Stromal cell of bone marrow (primary cell): Measurements from ENCODE around the gene CEP135.
"Not testable (repeated sequence)": the region's sequence is repeated elsewhere in the genome, so short reads cannot be mapped to it uniquely, and the experiment has no call there.

Experiments
- DNase-seq: peaks from one replicate; pipeline ENCODE4 v3.0.0-alpha.2; 2012; ENCODE audit warnings: low read depth

Gene CEP135

DNA sequence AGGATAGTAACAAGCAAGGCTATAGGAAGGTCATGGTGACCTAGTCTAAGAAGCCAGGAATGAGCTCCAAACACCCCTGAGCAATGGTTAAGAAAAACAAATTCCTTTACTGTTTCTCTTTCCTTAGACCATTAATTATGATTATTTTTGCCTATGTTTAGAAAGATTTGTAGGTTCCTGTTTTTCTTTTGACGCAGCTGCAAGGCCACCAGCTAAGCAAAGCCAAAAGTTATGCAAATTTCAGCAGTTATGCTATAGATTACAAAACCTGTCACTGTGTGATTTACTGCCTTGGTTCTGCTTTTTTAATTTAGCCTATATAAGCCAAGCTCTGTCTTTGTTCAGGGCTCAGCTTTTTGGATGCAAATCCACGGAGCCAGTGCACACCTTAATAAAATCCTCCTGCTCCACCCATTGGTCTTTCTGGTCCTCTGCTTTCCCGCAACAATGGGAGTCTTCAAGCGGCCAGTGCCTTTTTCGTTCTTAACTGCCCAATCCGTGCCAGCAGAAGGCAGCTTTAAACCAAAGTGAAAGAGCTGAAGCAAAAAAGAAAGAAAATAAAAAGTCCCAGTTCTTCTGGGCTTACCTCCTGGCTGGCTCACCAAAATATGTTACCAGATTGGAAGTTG is 1.4 kb upstream of the CEP135 start:
- no peak for DNase-seq

DNA sequence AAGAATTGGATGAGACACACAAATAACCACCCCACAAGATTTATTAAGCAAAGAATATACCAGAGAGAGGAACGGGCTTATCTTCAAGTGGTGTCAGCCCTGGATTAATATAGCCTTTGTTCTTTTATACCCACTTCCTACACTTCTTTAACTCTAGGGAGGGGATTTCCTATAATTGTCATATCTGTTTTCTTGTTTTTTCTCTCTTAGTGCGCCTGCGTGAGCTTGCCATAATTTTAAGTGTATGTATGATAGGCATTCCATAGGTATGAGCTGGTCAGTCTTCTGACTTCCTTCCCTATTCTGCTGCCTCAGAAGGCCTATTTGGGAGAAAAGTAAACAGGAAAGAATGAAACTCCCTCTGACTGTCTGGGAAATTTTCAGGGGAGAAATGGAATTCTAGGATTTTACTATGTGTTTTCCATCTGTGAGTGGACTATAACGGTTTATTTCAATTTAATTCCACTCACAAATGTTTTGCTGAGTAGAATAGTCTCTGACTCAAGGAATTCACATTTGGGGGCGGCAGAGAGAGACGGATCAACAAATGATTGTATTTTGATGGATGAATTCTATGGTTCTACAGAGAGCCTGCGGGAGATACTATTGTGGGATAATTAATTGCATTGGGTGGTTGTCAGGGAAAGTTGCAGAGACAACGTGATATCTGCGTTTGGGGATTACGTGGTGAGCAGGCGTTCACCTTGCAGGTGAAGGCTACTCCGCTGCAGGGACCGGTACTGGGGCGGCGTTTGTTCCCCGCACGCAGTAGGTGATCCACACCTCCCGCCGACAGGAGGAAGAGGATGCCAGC is 626 bp upstream of the CEP135 start:
- DNase-seq: peak; percentile 83

DNA sequence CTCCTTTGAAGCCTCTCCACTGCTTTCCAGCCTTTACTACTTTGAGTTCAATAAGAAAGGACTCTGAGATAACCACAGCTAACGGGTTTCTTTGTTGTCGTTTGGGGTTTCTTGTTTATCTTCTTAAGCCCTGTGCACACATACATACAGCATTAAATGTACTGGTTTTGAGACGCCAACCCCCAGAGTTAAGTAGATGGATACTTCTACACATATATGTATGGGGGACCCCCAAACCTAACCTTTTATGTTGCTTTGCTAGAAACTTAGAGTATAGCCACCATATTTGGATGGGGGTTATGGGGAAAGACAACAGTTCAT is 697 bp downstream of the CEP135 start:
- DNase-seq: no peak

DNA sequence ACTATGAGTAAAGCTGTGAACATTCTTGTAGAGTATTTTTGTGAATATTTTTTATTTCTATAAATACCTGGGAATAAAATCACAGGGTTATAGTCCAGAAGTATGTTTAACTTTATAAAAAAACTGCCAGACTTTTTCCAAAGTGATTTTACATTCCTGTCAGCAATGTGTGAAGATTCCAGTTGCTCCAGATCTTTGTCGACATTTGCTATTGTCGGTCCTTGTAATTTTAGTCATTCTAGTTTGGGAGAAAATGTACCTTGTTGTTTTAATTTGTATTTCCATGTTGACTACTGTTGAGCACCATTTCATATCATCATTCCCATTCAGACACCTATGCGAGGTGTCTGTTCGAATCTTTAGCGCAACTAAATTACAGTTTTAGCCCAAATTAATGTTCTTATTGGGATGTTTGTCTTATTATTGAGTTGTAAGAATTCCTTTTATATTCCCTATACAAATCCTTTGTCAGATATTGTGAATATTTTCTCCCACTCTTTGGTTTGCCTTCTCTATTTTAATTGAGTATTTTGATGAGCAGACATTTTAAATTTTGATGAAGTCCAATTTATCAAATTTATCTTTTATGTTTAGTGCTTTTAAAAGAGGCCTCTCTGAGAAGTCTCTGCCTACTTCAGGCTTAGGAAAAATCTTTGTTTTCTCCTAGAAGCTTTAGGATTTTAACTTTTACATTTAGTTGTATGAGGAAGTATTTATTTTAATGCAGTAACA is 2.6 kb downstream of the CEP135 start:
- no peak for DNase-seq

DNA sequence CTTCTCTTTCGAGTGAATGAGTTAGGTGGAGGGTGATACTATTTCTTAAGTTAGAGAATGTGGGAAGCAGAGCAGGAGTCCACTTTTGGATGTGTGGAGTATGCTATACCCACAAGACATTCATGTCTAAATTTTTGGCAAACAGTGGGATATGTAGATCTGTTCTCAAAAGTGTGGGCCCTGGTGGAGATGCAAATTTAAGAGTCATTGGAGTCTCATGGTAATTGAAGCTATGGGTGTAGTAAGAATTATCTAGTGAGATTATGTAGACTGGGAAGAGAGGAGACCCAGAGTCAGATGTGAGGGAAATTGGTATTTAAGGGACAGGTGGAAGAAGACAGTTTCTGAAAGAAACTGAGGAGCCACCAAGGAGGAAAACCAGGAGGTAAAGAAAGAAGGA is 7.0 kb downstream of the CEP135 start:
- no peak for DNase-seq

DNA sequence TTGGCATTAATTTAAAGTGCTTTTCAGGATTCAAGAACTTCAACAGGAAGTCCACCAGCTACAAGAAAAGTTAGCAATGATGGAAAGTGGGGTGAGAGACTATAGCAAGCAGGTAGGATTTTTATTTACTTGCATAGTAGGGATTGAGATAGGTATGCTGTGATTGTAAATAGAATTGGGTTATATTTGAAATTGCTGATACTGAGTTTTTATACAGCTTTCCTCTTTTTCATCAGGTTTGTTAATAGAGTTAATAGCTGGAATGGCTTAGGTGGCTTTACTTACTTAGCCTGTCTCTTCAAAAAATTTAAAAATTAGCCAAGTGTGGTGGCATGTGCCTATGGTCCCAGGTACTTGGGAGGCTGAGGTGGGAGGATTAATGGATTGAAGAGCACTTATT is 10.9 kb downstream of the CEP135 start:
- DNase-seq: no peak

DNA sequence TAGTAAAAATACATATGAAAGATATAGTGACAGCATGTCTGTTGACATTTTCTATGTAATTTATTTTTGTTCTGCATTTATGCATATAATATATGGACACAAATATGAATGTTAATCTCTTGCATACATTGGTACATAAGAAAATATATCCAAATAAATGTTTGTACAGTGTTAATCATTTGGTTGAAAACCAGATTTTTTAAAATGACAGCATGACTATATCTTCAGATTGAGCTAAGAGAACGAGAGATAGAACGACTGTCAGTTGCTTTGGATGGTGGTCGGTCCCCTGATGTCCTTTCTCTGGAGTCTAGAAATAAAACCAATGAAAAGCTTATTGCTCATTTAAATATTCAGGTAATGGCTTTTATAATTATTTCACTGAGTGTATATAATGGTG is 15.3 kb downstream of the CEP135 start:
- no peak for DNase-seq

DNA sequence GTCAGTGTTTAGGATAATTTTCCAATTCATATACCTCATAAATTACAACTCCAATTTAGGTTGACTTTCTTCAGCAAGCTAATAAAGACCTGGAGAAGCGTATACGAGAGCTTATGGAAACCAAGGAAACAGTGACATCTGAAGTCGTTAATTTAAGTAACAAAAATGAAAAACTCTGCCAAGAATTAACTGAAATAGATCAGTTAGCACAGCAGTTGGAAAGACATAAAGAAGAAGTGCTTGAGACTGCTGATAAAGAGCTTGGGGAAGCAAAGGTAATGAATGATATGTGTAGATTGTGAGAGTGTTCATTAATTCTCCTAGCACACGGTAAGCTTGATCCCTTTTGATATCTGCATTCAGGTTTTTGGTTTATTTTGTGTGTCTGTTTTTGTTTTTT is 16.8 kb downstream of the CEP135 start:
- no peak for DNase-seq

DNA sequence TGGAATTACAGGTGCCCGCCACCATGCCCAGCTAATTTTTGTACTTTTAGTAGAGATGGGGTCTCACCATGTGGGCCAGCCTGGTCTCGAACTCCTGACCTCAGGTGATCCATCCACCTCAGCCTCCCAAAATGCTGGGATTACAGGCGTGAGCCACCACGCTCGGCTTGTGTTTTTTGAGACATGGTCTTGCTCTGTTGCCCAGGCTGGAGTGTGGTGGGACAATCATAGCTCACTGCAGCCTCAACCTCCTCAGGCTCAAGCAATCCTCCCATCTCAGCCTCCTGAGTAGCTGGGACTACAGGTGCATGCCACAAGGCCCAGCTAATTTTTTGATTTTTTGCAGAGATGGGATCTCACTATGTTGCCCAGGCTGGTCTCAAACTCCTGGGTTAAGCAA is 17.6 kb downstream of the CEP135 start:
- not testable (repeated sequence) for DNase-seq

DNA sequence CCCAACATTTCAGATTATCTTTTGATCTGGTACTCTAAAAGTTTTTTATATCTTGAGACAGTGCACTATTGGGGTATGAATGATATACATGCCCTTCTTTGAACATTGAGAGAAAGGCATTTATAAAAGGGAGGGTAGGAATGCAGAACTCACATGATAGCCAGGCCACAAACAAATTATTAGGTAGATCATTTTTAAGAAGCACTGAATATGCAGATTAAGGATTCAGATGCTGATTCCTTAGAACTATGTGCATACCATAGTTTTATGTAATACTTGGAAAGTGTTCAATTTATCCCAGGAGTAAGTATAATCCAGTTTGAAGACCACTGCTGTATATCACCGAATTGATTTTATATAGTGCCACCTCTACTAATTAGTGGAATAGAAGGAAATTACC is 18.6 kb downstream of the CEP135 start:
- no peak for DNase-seq

DNA sequence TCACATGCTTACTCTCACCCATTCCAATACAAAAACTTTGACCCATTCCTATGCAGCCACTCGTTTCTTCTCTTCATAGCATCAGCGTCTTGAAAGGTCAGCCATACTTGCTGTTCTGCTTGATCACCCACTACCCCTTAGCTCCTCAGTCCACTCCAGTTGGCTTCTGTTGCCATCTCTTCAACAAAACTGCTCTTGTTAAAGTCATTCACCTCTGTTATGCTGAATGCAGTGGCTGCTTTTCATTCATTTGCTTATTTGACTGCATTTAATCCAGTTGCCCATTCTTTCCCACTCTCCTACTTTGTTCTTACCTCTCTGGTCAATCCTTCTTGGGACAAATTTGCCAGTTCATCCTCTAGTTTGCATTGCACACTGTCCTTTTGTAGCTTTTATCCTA is 24.9 kb downstream of the CEP135 start:
- DNase-seq: no peak

DNA sequence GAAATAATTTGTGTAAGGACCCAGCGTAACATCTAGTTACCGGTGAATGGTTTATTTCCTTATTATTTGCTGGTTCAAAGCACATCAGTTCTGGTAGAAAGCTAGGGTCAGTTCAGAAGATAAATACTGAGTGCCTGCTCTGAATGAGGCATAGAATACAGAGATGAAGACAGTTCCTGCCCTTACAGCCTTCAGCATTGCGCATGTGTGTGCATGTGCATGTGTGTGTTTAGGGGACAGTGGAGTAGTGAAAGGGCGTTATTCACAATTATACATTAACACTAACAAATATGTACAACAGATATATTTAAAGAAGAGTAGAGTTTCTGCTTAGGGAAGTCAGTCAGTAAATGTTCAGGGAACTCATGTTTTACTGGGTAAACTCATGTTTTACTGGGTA is 29.1 kb downstream of the CEP135 start:
- DNase-seq: no peak

DNA sequence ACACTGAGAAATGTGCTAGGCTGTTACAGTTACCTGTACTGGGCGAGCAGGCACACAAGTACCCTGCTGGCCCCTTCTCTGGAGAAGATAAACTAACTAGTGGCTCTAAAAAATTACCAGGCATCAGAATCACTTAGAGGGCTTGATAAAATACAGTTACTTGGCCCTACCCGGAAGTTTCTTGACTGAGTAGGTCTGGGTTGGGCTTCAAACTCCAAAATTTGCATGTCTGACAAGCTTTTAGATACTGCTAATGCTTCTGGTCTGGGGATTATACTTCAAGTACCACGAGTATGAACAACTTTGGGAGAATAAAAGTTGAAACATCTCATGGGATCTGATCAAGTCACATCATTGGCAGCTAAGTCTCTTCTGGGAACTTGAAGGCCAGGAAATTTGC is 30.8 kb downstream of the CEP135 start:
- no peak for DNase-seq

DNA sequence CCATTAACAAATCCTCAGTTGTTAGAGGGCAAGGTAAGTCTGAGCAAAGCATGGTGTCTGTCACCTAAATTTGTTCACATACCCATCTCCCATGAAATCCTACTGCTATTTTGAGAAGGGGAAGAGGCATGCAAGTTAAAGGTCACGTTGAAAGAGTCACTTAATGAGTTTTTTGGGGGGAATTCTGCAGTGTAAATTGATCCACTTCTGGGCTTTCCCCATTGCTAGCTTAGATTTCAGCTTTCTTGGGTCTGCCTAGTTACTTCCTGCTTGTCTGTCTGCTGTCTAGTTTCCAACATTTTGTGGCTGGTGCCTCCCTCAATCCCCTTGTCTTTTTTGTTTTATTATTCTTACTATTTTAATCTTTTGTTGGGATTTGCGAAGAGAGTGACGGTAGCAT is 32.0 kb downstream of the CEP135 start:
- DNase-seq: no peak

DNA sequence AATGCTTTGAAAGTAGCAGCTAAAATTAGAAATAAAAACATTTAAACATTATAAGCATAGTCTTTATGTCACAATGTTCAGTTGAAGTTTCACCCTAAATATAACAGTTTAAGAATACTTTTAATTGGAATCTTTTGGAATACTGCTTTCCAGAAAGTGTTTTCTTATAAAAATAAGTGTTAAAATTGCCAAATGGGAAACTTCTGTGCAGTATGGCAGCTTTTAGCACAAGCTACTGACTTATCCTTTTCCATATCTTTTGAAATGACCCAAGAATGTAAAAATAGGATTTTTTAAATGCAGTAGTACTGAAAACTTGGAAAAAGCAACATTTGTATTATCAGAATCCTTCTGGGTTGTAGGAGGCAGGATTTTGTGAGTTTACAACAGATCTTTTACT is 34.2 kb downstream of the CEP135 start:
- DNase-seq: no peak

DNA sequence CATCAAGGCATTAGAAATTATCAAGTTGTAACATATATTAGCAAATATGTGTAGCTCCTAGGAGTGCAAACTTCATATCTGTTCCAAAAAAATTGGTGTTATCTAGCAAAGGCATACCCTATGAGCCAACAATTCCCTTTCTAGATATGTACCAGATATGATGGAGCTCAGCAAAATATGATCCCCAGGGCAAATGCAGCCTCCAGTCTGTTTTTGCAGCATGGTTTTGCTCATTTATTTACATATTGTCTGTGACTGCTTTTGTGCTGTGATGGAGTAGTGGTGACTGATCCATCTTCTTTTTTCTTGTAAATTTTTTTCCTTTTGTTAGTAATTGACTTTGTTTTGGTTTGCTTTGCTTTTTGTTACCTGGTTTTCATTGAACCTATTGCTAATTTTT is 41.0 kb downstream of the CEP135 start:
- DNase-seq: no peak

DNA sequence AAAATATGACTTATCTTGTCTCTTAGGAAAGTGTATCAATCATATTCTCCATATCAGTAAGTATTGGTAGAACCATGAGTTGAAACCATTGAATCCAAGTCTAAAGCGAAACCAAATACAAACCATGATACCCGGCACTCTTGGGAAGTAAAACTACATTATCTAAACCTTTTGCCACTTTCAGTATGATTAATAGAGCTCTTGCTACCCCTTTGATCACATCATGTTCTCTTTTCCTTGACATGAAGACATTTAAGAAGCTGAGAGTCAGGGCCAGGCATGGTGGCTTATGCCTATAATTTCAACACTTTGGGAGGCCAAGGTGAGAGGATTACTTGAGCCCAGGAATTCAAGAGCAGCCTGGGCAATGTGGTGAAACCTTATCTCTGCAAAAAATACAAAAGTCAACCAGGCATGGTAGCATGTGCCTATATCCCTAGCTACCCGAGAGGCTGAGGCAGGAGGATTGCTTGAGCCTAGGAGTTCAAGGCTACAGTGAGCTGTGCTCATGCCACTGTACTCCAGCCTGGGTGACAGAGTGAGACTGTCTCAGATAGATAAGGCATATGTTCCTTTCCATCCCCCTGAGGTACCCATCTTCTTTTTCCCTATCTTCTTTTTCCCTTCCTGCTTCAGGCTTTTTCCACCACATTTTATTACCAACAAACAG is 45.4 kb downstream of the CEP135 start:
- DNase-seq: no peak

DNA sequence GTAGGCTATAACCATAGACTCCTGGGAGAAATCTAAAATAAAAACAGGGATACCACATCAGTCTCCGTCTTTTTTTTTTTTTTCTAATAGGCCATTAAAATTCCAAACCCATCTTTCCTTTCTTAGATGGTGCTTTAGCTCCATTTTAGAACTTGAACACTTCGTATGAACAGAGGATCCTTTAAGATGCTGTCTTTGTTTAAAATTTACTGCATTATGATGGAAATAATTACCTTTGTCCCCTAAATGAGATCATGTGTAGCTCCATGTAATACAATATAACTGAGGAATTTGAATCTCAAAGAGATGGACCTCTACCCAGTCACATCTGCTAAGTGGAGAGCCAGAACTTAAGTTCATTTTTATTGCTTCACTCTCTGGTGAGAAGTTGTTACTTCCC is 47.9 kb downstream of the CEP135 start:
- DNase-seq: no peak

DNA sequence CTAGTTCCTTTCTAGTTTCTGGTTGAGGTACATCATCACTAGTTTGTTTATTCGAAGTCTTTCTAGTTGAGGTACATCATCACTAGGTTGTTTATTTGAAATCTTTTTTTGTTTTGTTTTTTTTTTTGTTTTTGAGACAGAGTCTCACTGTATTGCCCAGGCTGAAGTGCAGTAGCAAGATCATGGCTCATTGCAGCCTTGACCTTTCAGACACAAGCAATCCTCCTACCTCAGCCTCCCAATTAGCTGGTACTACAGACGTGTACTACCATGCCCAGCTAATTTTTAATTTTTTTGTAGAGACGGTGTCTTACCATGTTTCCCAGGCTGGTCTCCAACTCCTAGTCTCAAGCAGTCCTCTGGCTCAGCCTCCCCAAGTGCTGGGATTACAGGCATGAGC is 54.9 kb downstream of the CEP135 start:
- no peak for DNase-seq

DNA sequence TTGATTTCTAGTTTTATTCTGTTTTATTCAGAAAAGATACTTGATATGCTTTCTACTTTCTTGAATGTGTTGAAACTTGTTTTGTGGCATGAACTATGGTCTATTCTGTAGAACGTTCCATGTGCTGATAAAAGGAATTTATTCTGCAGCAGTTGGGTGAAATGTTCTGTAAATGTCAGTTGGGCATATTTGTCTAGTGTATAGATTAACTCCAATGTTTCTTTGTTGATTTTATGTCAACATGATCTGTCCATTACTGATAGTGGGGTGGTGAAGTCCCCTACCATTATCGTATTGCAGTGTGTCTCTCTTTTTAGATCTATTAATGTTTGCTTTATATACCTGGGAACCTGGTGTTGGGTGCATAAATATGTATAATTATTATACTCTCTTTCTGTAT is 55.5 kb downstream of the CEP135 start:
- DNase-seq: no peak

DNA sequence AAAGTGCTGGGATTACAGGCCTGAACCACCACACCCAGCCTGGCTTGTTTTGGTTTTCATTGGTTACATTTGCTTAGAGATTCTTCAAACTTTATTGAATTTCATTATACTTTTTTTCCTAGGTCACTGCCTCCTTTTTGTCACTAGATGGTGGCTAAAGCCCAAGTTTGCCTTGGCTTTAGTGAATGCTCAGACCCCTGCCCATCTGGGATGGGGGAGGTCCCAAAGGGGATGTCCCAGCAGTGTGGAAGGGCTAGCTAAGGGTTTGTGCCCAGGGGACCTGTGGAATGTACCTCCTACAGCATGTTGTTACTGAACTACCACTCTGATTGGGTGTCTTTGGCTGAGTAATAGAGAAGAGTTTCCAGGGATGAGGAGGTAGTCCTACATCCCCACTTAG is 58.4 kb downstream of the CEP135 start:
- DNase-seq: no peak

DNA sequence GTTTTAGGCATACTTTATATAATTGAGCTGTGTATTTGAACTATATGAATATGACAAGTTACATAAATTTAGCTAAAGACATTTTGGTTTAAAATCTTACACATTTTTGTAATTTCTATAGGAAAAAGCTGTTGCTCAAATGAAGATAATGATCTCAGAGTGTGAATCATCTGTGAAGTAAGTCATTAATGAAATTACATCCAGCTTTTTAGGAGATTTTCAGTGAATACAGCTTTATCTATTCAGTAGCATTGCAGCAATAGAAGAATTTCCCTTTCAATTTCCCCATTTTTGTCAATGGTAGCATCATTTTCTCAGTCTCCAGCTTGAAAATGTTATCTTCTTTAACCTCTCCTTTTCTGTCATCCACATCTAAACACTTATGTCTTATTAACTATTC is 59.5 kb downstream of the CEP135 start:
- no peak for DNase-seq

DNA sequence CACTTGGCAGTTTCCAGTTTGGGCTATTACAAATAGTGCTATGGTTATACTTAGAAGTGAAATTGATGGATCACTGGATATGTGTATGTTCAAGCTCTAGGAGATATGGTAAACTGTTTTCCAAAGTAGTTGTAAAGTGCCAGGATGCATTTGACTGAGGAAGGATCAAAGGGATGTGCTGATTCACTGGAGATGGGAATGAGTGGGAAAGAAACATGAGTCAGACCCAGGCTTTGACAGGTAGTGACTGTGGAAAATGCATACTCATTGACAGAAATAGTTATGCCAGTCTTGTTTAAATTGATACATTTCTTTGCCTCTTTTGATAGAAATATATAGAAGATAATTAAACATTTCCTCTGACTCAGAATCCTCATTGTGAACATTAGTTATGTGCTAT is 77.9 kb downstream of the CEP135 start:
- no peak for DNase-seq
